BE2C (cell line): ENCODE measurements around the gene JAG2.

ENCODE experiments used
- DNase-seq: peaks from one replicate; pipeline ENCODE4 v3.0.0-alpha.2; 2020
- H3K27me3 ChIP-seq: fragments of 250-450 bp; sonication (Bioruptor Pico); 2 replicates; pipeline ENCODE4 v1.5.1; 2020; ENCODE audit warnings: mild to moderate bottlenecking
- H3K36me3 ChIP-seq: fragments of 250-450 bp; sonication (Bioruptor Pico); 2 replicates; pipeline ENCODE4 v1.5.1; 2020; ENCODE audit warnings: mild to moderate bottlenecking
- H3K4me1 ChIP-seq: fragments of 250-450 bp; sonication (Bioruptor Pico); 2 replicates; pipeline ENCODE4 v1.5.1; 2020
- H3K4me3 ChIP-seq: 2 replicates; pipeline ENCODE4 v1.5.1; 2011; ENCODE audit warnings: low read depth, low read length
- H3K9me3 ChIP-seq: fragments of 250-450 bp; sonication (Bioruptor Pico); 2 replicates; pipeline ENCODE4 v1.5.1; 2020
- TF ChIP-seq, protein P1 (sequence below): IDR thresholded peaks from 2 replicates; pipeline ENCODE4 v1.5.1; 2012; ENCODE audit warnings: mild to moderate bottlenecking, low read depth, low read length

The JAG2 gene

DNA sequence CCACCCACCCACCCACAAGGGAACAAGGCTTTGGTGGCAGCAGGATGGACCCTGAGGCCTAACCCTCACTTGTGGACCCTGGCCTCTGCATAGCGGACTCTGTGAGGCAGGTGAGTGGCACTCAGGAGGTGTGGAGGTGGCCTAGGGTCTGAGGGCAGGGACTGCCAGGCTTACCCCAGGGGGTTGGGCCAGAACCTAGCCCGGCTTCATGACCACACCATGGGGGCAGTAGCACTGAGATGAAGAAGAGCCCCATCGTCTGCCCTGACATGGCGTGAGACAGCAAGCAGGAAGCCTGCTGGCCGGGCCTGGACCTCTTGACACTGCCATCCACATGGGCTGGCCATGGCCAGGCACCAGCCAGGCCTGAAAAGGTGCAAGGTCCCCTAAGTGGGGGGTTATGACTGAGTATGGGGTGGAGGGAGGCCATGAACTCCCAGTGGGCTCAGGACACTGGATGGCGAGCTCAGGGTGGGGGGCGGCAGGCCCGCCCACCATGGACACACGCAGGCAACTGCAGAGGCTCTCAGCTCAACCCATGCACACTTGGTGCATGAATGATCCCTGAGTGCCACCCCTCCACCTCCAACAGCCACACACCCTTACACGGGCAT is 29.3 kb downstream of the JAG2 start:
- Histone ChIP-seq H3K4me1 (no peaks in the 10 kb centered on the region), H3K9me3 (no peaks in the 10 kb centered on the region; the same call in 1 of the 2 replicates), H3K27me3 (no peaks in the 10 kb centered on the region), H3K4me3 (no peak overlapping the region), H3K36me3 (no peaks in the 10 kb centered on the region)
- no peak for DNase-seq
- TF ChIP-seq, protein P1, sequence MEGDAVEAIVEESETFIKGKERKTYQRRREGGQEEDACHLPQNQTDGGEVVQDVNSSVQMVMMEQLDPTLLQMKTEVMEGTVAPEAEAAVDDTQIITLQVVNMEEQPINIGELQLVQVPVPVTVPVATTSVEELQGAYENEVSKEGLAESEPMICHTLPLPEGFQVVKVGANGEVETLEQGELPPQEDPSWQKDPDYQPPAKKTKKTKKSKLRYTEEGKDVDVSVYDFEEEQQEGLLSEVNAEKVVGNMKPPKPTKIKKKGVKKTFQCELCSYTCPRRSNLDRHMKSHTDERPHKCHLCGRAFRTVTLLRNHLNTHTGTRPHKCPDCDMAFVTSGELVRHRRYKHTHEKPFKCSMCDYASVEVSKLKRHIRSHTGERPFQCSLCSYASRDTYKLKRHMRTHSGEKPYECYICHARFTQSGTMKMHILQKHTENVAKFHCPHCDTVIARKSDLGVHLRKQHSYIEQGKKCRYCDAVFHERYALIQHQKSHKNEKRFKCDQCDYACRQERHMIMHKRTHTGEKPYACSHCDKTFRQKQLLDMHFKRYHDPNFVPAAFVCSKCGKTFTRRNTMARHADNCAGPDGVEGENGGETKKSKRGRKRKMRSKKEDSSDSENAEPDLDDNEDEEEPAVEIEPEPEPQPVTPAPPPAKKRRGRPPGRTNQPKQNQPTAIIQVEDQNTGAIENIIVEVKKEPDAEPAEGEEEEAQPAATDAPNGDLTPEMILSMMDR = no peak

DNA sequence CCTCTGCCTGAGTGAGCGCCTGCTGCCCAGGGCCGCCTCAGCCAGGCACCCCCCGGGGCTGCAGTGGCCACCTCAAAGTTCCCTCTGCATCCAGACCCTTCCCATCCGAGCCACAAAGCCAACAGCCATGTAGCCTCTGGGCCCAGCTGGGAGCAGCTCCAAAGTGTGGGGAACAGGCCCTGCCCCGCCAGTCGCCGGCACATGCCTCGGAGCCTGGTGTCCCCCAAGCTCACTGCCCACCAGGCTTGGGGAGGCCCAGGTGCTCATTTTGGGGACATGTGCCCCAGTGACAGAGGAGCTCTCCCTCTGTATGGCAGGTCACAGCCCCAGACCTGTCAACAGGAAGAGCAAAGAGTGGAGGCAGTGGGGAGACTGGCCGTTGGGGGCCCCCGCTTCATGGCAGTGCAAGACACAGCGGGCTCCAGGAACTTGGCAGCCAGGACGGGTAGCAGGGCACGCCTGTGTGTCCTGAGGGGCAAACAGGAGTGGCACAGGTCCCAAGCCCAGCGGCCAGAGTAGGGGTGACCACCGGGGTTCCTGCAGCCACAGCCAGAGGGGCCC is 29.9 kb downstream of the JAG2 start:
- TF ChIP-seq, protein P1 = no peak
- no peak for DNase-seq
- Histone ChIP-seq H3K27me3 (peaks cover 4% of the 10 kb centered on the region; the same call in 1 of the 2 replicates), H3K36me3 (no peaks in the 10 kb centered on the region), H3K4me1 (no peaks in the 10 kb centered on the region), H3K9me3 (no peaks in the 10 kb centered on the region; the same call in 1 of the 2 replicates), H3K4me3 (no peak overlapping the region)

DNA sequence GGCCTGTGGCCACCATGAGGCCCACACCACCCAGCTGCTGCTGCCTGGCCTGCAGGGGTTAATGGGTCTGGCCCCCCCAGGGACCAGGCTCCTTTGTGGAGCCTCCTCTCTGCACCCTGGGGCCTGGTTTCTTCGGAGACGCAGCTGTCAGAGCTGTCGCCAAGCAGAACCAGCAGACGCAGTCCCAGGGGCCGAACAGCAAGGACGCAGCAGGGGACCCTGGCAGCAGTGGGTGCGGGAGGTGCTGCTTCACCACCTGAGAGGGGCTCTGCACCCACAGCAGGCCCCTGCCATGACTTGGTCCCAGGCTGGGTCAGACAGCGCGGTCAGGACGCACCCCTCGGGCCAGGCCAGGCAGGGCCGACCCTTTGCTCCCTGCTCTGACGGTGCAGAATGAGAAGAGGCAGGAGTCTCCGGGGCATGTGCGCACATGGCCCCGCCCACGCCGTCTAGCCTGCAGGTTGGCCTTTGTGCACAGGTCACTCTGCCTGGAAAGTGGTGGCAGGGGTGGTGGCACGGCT is 30.5 kb downstream of the JAG2 start:
- H3K27me3 ChIP-seq = peaks cover 8% of the 10 kb centered on the region; the same call in 1 of the 2 replicates
- H3K9me3 ChIP-seq = no peaks in the 10 kb centered on the region; the same call in 1 of the 2 replicates
- H3K4me1 ChIP-seq = no peaks in the 10 kb centered on the region
- no peaks in the 10 kb centered on the region for H3K36me3 ChIP-seq
- H3K4me3 ChIP-seq = no peak overlapping the region
- DNase-seq = no peak
- TF ChIP-seq, protein P1 = no peak

DNA sequence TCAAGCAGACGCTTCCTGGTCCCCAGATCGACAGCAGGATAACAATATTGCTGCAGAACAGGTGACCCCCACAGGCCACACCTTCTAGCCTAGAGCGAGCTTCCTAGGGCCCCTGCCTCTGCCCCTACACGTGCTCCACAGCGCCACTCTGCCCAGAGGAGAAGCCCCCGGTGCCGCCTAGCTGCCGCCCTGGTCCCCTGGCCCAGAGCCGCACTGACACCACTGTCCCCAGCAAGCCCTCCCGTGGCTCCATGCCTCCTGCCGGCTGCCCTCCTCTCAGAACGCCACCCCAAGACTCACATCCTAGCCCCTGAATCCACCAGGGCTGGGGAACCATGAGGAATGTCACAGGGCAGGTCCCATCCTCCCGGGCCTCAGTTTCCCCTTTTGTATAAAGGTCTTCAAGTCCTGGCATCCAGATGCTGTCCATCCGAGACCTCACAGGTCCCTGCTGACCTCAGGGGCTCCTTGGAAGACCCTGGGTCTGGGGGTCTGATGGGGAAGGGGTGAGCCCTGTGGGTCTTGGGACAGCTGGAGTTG is 31.0 kb downstream of the JAG2 start:
- Histone ChIP-seq H3K4me3 (no peak overlapping the region), H3K4me1 (no peaks in the 10 kb centered on the region), H3K27me3 (peaks cover 10% of the 10 kb centered on the region; the same call in 1 of the 2 replicates), H3K9me3 (no peaks in the 10 kb centered on the region; the same call in 1 of the 2 replicates), H3K36me3 (no peaks in the 10 kb centered on the region)
- no peak for DNase-seq
- TF ChIP-seq, protein P1 = no peak

DNA sequence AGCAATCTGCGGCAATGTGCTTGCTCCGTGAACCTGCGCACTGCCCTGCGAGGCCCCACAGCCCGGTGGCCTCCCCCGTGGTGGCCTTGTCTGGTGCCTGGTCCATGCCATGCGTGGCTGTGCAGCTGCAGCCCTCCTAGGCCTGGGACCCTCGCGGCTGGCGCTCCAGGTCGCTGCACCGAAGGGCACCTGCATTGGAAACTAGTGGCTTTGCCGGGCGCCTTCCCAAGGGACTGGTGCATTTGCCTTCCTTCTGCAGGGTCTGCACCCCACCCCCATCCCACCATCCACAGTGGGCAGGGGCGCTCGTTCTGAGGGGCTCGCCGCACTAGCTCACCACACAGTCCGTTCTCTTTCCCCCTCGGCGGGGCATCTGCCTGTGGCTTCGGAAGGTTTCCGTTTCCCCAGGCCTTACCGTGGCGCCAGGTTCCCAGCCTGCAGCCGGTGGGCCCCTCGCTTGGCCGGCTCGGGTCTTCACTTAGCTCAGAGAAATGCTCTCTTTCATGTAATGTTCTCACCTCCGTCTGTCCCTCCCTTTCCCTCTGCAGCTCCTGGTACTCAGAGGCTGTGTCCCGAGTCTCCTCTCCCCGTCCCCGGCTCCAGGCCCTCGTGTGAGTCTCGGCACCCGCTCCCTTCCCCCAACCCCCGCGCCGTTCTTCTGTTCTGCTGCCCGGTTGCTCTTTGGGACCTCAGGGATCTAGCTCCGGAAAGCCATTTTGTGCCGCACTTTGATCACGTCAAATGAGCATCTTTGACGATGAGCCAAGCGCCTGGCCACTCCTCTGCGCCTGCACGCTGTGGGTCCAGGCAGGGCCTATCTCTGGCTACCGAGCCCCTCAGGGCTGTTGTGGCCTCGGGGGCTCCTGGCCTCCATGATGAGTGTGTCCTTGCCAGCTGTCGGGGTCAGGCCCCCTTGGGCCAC is 31.9 kb downstream of the JAG2 start:
- H3K4me3 ChIP-seq = no peak overlapping the region
- no peaks in the 10 kb centered on the region; the same call in 1 of the 2 replicates for H3K9me3 ChIP-seq
- TF ChIP-seq, protein P1 = no peak
- peaks cover 10% of the 10 kb centered on the region; the same call in 1 of the 2 replicates for H3K27me3 ChIP-seq
- DNase-seq = no peak
- no peaks in the 10 kb centered on the region for H3K36me3 ChIP-seq
- no peaks in the 10 kb centered on the region for H3K4me1 ChIP-seq
